ENCODE data around the gene SPOCK3.

The SPOCK3 gene

DNA sequence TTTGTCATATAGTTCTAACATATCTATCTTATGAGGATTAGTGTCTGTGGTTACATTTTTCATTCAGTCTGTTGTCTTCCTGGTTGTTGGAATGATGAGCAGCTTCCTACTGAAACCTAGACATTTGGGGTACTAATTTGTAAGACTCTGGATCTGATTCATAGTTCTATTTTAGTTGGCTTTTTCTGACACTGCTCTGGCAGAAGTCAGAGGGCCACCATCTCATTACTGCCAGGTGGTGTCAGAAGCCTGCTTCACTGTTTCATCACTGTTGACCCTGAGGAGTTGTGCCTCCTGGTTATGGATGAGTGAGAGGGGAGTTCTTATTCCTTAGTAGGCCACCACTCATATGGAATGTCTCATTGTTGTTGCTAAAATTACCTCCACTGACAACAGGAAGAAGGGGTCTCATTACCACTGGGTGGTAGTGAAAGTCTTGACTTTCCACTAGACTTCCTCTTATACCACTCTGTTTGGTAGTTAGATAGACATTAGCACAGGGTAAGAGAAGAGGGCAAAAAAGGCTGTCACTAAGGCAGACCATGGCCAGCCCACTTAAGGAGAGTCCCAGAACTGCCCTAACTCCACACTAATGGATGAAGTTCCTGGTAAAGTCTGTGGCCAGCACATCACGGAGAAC, 395.2 kb downstream of the SPOCK3 start:
- TF ChIP-seq EZH2 (IDR thresholded peaks at IDR 0.05) = no peak
- TF ChIP-seq FOXP2 (optimal IDR thresholded peaks at IDR 0.05; ENCODE audit: control extremely low read depth, extremely low read length, insufficient read depth) = no peak
- no peak for TF ChIP-seq POLR2AphosphoS5 (IDR thresholded peaks at IDR 0.05; ENCODE audit: borderline replicate concordance, low read depth, low read length)
- H3K9ac ChIP-seq (ENCODE audit: insufficient read length) = no peak overlapping the region
- DNase-seq (ENCODE audit: low read depth, low spot score) = no peak
- no peaks in the 10 kb centered on the region for H3K36me3 ChIP-seq (ENCODE audit: insufficient read depth, low read length)
- no peak overlapping the region for H3K27ac ChIP-seq
- no peaks in the 10 kb centered on the region for H3K9me3 ChIP-seq (ENCODE audit: low read depth, low read length)
- no peak overlapping the region for H3K4me3 ChIP-seq

DNA sequence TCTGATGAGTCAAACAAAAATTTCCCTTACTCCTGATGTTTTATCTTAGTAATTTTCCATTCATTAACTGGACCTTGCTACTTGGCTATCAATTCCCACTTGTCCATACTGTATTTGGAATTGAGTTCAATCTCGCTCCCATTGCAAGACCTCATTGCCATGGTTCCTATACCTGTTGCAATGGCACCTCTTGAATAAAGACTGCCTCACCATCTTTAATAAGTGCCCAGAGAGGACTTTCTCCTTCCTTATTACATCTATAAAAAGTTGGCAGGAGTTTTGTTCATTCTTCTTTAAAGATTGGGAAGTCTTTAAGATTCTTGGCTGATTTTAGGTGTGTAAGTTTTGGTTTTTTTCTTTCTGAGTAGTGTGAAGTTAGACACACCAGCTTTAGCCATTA, 397.4 kb downstream of the SPOCK3 start:
- Histone ChIP-seq H3K4me3 (no peak overlapping the region), H3K9me3 (ENCODE audit: low read depth, low read length) (no peaks in the 10 kb centered on the region), H3K36me3 (ENCODE audit: insufficient read depth, low read length) (no peaks in the 10 kb centered on the region), H3K9ac (ENCODE audit: insufficient read length) (no peak overlapping the region), H3K27ac (no peak overlapping the region)
- TF ChIP-seq POLR2AphosphoS5 (IDR thresholded peaks at IDR 0.05; ENCODE audit: borderline replicate concordance, low read depth, low read length) = no peak
- TF ChIP-seq EZH2 (IDR thresholded peaks at IDR 0.05) = no peak
- no peak for TF ChIP-seq FOXP2 (optimal IDR thresholded peaks at IDR 0.05; ENCODE audit: control extremely low read depth, extremely low read length, insufficient read depth)
- no peak for DNase-seq (ENCODE audit: low read depth, low spot score)

GRCh38 chr4:166827629-166828028, 406.7 kb downstream of the SPOCK3 start:
- H3K27ac ChIP-seq = no peak overlapping the region
- H3K36me3 ChIP-seq (ENCODE audit: insufficient read depth, low read length) = no peaks in the 10 kb centered on the region
- no peak for DNase-seq (ENCODE audit: low read depth, low spot score)
- H3K9ac ChIP-seq (ENCODE audit: insufficient read length) = no peak overlapping the region
- no peaks in the 10 kb centered on the region for H3K9me3 ChIP-seq (ENCODE audit: low read depth, low read length)
- no peak overlapping the region for H3K4me3 ChIP-seq
- TF ChIP-seq EZH2 (IDR thresholded peaks at IDR 0.05) (no peak), FOXP2 (optimal IDR thresholded peaks at IDR 0.05; ENCODE audit: control extremely low read depth, extremely low read length, insufficient read depth) (no peak), POLR2AphosphoS5 (IDR thresholded peaks at IDR 0.05; ENCODE audit: borderline replicate concordance, low read depth, low read length) (no peak)

DNA sequence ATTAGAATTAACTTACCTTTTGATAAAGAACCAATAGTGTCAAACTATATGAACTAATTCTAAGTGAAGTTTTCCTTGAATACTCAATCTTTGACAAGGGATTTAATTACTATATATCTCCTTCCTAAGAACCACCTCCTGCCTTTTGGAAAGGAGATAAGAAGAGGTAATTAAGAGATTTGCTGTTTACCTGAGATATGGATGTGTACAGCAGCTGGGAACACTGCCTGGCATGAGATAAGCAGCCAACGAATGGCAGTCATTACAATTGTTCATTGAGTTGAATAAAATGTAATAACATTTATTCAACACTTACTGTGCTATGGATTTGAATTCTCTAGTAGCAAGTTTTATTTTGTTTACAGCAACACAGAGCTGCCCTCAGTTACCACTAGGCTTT, 407.1 kb downstream of the SPOCK3 start:
- H3K36me3 ChIP-seq (ENCODE audit: insufficient read depth, low read length) = no peaks in the 10 kb centered on the region
- H3K4me3 ChIP-seq = no peak overlapping the region
- TF ChIP-seq POLR2AphosphoS5 (IDR thresholded peaks at IDR 0.05; ENCODE audit: borderline replicate concordance, low read depth, low read length) (no peak), FOXP2 (optimal IDR thresholded peaks at IDR 0.05; ENCODE audit: control extremely low read depth, extremely low read length, insufficient read depth) (no peak), EZH2 (IDR thresholded peaks at IDR 0.05) (no peak)
- no peak overlapping the region for H3K9ac ChIP-seq (ENCODE audit: insufficient read length)
- no peak overlapping the region for H3K27ac ChIP-seq
- H3K9me3 ChIP-seq (ENCODE audit: low read depth, low read length) = no peaks in the 10 kb centered on the region
- DNase-seq (ENCODE audit: low read depth, low spot score) = no peak

DNA sequence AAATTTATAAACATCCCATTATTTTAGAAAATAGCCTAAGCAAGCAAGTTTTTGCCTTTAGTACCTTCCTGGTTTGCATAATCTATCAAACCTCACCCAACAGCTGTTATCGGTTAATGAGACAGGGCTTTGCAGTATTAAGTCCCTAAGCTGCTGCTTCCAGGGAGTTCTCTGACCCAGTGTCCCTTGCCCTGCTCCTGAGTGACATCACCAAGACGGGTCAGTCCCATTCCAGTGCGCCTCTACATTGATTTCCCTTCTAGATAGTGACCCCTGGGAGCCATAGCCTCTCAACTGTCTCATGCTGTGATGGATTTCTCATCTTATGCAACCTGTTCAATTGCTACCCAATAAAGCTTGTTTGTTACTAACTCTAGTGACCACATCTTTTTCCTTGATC, 410.4 kb downstream of the SPOCK3 start:
- Histone ChIP-seq H3K36me3 (ENCODE audit: insufficient read depth, low read length) (no peaks in the 10 kb centered on the region), H3K9ac (ENCODE audit: insufficient read length) (no peak overlapping the region), H3K9me3 (ENCODE audit: low read depth, low read length) (no peaks in the 10 kb centered on the region), H3K4me3 (no peak overlapping the region), H3K27ac (no peak overlapping the region)
- DNase-seq (ENCODE audit: low read depth, low spot score) = no peak
- TF ChIP-seq POLR2AphosphoS5 (IDR thresholded peaks at IDR 0.05; ENCODE audit: borderline replicate concordance, low read depth, low read length) (no peak), FOXP2 (optimal IDR thresholded peaks at IDR 0.05; ENCODE audit: control extremely low read depth, extremely low read length, insufficient read depth) (no peak)

DNA sequence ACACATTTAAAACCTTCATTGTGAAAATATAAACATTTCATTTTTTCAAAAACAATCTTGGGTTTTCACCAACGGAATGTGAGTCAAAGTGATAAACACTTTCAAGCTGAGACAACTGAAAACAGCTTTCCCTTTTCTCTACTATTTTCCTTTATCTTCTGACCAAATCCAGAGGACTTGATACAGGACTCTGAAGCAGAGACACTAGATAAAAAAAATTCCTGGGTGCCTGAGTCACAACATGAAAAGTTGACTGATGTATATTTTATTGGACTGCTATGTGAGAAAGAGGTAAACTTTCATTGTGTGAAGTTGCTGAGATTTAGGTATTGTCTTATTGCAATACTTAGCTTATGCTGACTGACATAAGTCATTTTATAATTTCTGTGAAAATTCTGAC, 411.2 kb downstream of the SPOCK3 start:
- no peak overlapping the region for H3K27ac ChIP-seq
- no peak overlapping the region for H3K9ac ChIP-seq (ENCODE audit: insufficient read length)
- no peaks in the 10 kb centered on the region for H3K36me3 ChIP-seq (ENCODE audit: insufficient read depth, low read length)
- no peak overlapping the region for H3K4me3 ChIP-seq
- TF ChIP-seq POLR2AphosphoS5 (IDR thresholded peaks at IDR 0.05; ENCODE audit: borderline replicate concordance, low read depth, low read length) = no peak
- TF ChIP-seq FOXP2 (optimal IDR thresholded peaks at IDR 0.05; ENCODE audit: control extremely low read depth, extremely low read length, insufficient read depth) = no peak
- TF ChIP-seq EZH2 (IDR thresholded peaks at IDR 0.05) = no peak
- no peaks in the 10 kb centered on the region for H3K9me3 ChIP-seq (ENCODE audit: low read depth, low read length)
- DNase-seq (ENCODE audit: low read depth, low spot score) = no peak

DNA sequence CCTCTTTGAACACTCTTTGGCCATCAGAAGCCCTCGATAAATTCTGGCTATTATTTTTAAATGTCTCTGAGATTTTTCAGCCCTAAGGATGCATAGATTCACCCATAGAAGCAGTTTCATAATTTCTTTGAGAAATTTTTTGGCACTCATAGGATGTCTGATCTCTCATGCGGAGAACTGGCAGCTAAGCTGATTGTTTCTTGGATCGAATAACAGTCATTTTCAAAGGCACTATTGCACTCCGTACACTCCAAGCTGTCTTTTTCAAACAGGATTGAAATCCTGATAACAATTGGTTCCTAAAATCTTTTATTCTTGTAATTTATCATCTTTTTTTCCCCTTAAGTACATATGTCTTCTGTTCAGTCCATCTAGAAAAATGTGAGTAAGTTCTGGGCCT, 411.9 kb downstream of the SPOCK3 start:
- Histone ChIP-seq H3K9me3 (ENCODE audit: low read depth, low read length) (no peaks in the 10 kb centered on the region), H3K27ac (no peak overlapping the region), H3K9ac (ENCODE audit: insufficient read length) (no peak overlapping the region), H3K36me3 (ENCODE audit: insufficient read depth, low read length) (no peaks in the 10 kb centered on the region), H3K4me3 (no peak overlapping the region)
- TF ChIP-seq POLR2AphosphoS5 (IDR thresholded peaks at IDR 0.05; ENCODE audit: borderline replicate concordance, low read depth, low read length) (no peak), EZH2 (IDR thresholded peaks at IDR 0.05) (no peak), FOXP2 (optimal IDR thresholded peaks at IDR 0.05; ENCODE audit: control extremely low read depth, extremely low read length, insufficient read depth) (no peak)
- DNase-seq (ENCODE audit: low read depth, low spot score) = no peak

DNA sequence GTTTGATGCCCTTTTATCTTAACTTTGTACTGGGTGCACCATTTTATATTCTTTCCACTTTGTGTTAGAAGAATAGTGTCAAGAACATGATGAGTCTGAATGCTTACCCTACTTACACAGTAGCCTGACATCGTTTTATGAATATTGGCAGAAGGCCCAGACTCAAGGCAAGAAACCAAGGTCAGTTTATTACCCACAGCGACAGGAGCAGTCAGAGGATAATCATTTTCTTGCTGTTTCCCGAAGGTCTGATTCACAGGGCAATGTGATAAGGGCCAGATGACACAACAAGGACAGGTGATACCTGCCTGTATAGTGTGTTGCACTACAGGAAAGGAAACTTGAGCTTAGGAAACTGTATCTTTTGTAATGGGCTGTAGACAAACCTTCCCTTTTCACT, 417.4 kb downstream of the SPOCK3 start:
- no peak for TF ChIP-seq POLR2AphosphoS5 (IDR thresholded peaks at IDR 0.05; ENCODE audit: borderline replicate concordance, low read depth, low read length)
- Histone ChIP-seq H3K27ac (no peak overlapping the region), H3K4me3 (no peak overlapping the region), H3K9me3 (ENCODE audit: low read depth, low read length) (no peaks in the 10 kb centered on the region), H3K36me3 (ENCODE audit: insufficient read depth, low read length) (no peaks in the 10 kb centered on the region), H3K9ac (ENCODE audit: insufficient read length) (no peak overlapping the region)
- DNase-seq (ENCODE audit: low read depth, low spot score) = no peak

DNA sequence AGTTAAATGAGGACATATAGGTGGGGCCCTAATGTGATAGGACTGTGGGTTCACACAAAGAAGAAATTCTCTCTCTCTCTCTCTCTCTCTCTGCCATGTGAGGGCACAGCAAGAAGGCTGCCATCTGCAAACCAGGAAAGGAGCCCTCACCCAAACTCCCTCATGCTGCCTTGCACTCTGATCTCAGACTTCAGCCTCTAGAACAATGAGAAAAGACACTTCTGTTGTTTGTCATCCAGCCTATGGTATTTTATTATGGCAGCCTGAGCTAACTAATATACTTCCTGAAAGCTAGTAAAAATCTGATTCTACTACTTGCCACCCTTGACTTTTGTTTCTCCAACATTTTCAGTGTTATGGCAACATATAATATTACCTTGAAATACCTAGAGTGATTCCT, 425.9 kb downstream of the SPOCK3 start:
- Histone ChIP-seq H3K36me3 (ENCODE audit: insufficient read depth, low read length) (no peaks in the 10 kb centered on the region), H3K27ac (no peak overlapping the region), H3K9ac (ENCODE audit: insufficient read length) (no peak overlapping the region), H3K9me3 (ENCODE audit: low read depth, low read length) (no peaks in the 10 kb centered on the region), H3K4me3 (no peak overlapping the region)
- no peak for DNase-seq (ENCODE audit: low read depth, low spot score)
- TF ChIP-seq FOXP2 (optimal IDR thresholded peaks at IDR 0.05; ENCODE audit: control extremely low read depth, extremely low read length, insufficient read depth) (no peak), EZH2 (IDR thresholded peaks at IDR 0.05) (no peak), POLR2AphosphoS5 (IDR thresholded peaks at IDR 0.05; ENCODE audit: borderline replicate concordance, low read depth, low read length) (no peak)
